GM18505 (cell line): ENCODE data around the gene MYMK.

Experiments
- ATAC-seq: cut with Tn5 transposase; IDR thresholded peaks from one replicate; pipeline ENCODE4 v1.9.1; 2021; ENCODE audit not compliant: unreplicated experiment
- POLR2A ChIP-seq: IDR thresholded peaks from 4 replicates; pipeline ENCODE4 v1.6.1; 2011; ENCODE audit warnings: borderline replicate concordance; ENCODE audit not compliant: insufficient read depth, insufficient read length; ENCODE audit errors: extremely low read depth

The MYMK gene

DNA sequence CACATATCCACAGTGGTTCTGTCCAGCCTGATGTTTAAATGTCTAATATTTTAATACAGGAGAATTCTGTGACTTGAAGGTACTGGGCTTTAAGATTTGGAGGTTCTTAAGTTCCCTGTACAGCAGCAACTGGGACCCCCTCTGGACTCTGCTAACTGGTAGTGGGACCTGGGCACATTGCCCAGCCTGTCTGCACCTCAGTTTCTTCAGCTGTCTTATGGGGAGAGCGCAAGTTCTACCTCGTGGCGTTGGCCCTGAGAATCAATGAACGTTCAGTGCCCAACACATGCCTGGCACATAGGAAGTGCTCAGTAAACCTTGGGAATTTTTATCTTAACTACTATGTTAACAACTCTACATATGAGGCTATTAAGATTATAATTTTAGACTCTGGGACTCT lies 47.3 kb downstream of the MYMK start:
- no peak for ATAC-seq
- no peak for TF ChIP-seq POLR2A

DNA sequence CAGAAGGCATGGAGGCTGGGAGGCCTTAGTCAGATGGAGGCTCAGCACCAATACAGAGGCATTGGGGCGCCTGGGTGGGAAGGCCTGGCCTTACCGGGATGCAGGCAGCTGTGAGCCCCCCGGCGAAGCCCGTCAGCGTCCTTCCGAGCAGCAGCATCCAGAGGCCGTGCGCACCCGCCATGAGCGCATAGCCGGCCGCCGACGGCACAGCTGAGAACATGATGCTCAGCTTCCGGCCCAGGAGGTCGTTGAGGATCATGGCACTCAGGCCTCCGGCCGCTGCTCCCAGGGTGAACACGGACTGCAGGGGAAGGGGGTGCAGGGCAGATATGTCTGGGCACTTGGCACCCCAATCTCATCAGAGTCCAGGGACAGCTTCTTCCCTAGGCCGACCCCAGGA lies 47.8 kb downstream of the MYMK start:
- no peak for ATAC-seq
- TF ChIP-seq POLR2A = no peak

DNA sequence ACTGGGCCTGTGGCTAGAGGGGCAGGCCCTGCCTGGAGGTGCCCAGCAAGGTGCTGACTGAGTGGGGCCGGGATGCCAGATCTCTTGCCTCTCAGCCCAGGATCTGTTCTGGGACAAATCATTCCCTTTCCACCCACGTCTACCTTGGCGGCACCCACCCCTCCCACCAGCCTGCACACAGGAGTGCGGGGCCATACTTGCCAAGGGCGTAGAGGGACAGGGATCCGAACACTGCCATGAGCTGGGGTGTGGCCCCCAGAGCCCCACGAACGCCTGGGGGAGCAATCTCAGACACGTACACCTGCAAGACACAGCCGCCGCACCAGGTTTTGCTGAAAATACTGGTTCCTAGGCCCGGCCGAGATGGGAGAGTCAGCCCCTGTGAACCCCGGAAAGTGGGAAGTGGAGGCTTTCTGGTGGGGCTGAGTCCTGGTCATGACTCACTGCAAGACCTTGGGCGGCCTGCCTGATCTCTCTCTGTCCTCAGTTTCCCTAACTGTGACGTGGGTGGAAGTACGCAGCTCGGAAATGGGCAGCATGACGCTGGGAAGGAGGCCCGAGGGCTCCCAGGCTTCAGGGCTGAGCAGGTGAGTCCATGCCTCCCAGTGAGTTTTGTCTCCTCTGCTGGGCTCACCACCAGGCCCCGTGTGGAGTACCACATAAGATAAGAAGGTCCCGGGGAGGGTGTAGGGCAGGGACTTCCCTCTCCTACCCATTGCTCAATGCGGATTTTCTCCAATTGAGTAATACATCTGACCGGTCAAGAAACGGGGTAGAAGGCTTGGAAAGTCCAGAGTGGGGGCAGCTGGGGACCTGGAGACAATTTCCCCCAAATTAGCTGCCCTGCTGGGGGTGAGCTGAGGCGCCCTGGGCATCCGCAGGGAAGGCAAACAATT lies 48.5 kb downstream of the MYMK start:
- no peak for TF ChIP-seq POLR2A
- ATAC-seq = no peak

DNA sequence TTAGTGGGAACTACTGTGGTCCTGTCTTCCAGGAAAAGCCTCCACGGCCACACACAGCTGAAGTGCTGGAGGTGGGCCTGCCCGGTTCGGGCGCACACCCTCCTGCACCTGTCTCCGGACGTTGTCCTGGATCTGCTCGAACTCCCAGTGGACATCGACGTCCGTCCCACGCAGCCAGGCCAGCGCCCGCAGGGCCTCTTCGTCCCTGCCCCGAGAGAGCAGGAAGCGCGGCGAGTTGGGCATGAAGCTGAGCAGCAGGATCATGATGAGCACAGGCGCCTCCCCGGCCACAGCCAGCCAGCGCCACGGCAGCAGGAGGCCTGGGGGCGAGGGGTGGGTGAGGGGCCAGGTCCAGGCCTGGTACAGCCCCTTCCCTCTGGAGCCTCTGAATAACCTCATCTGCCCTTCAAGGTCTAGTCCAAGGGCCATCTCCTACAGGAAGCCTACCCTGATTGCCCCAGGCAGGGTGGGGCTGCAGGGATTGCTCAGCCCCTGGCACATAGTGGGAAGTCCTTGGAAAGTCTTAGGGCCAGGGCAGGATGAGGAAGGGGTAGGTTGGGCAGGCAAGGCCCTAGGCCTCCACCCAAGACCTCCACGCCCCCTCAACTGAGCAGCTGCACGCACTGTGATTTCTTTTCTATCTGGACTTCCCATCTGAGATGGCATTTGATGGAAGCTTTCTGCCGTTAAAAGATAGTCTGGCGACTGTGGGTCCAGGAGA lies 49.3 kb downstream of the MYMK start:
- ATAC-seq = no peak
- no peak for TF ChIP-seq POLR2A

DNA sequence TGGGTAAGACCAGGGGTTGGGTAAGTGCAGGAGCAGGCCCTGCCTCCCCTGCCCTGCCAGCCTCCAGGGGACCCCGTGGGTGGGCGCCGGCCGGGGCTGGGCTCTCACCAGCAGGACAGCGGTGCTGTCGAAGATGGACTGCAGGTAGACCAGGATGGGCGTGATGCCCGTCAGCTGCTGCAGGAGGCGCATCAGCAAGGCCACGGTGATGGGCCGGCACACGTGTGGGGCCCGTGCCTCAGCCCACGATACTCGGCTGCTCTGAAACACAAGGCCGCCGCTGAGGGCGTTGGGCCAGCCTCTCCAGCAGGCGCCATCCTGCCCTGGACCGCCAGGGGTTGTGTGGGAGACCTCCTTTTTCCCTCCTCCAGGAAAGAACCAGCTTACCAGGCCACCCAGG lies 49.9 kb downstream of the MYMK start:
- TF ChIP-seq POLR2A = no peak

GRCh38 chr9:133474215-133474614 lies 50.5 kb downstream of the MYMK start:
- no peak for ATAC-seq
- no peak for TF ChIP-seq POLR2A

More for the DNA sequence above, 49.9 kb downstream of the MYMK start:
- no peak for ATAC-seq

DNA sequence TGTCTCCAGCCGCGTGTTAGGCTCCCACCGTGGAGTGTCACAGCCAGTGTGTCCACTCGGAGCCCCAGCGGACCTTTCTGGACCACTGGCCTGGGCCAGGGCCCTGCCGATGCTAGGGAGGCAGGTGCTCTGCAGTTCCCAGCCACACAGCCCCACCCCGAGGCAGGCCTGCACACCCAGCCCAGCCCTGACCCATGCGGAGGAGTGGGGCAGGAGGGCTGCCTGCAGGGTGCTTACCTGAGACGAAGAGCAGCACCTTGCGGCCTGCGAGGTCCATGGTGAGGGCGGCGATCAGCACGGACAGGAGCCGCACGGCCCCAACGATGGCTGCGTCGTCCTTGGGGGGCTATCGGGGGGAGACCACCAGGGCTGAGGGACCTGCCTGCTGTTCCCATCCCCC lies 51.0 kb downstream of the MYMK start:
- no peak for ATAC-seq
- TF ChIP-seq POLR2A = no peak

DNA sequence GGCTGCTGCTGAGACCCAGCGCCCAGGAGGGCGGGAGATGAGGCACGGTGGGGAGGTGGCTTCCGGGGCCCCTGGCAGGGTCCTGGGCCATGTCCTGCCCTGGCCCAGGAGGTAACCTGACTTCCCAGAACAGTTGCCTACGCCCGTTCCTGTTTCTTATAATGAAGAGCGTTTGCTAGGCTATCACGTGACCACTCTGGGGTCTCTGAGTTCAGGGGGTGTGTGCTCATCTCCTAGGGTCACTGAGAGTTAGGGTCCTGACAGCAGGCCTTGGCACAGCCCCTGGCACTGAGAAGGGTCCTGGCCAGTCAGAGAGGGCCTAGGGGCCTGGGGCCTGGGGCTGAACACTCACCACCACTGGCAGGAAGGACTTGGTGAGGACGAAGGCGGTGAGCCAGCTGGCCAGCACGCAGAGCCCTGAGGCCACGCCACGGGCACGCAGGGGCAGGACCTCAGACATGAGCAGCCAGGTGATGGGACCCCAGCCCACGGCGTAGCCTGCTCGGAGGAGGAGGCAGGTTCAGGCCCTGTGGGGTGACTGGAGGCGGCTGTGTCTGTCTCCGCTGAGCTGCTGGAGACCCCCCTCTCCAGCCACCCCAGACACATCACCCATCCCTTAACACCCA lies 51.9 kb downstream of the MYMK start:
- no peak for TF ChIP-seq POLR2A
- no peak for ATAC-seq

DNA sequence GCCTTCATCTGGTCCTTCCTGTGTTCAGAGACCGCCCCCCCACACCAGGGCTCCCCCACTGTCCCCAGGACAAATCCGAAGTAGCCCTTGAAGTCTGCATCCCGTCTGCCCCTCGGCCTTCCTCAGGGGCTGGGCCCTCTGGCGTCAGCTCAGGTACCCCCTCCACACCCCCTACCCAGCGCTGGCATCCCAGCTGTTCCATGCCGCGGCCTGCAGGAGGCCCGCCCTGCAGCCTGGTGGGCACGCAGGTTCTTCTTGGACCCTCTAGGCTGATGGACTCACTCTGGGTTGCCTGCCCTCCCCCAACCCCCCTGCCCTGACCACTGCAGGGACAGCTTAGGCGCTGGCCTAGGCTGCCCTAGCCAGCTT lies 52.5 kb downstream of the MYMK start:
- ATAC-seq = no peak

DNA sequence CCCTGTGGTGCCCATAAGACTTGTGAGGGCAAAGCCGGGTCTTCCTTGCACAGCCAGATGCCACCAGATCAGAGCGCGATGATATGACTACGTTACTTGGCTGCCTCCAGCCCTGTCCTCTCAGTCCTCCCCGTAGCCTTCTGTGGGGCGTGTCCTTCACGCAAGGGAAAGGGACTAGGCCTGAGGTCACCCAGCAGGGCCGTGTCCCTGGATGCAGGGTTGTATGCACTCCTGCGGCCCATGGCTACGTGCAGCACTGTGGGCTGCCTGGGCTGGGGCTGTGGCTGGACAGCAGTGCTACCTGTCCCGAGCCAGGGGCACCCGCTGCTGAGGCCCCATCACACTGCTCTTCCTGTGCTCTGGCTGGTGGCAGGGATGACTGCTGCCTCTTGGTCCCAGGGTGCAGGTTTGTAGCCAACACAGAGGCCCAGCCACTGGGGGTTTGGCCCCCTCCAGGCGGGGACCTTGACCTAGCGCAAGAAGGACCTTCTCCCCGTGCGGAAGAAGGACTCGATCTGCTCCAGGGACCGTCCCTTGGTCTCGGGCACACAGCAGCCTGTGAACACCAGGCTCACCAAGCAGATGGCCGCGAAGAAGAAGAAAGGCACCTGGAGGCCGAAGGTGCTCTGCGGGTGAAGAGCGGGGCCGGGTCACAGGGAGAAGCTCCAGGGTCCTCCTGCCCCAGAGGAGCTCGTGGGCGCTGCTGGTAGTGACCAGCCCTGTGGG lies 53.0 kb downstream of the MYMK start:
- TF ChIP-seq POLR2A = no peak
- no peak for ATAC-seq

More for the DNA sequence above, 52.5 kb downstream of the MYMK start:
- TF ChIP-seq POLR2A = no peak

DNA sequence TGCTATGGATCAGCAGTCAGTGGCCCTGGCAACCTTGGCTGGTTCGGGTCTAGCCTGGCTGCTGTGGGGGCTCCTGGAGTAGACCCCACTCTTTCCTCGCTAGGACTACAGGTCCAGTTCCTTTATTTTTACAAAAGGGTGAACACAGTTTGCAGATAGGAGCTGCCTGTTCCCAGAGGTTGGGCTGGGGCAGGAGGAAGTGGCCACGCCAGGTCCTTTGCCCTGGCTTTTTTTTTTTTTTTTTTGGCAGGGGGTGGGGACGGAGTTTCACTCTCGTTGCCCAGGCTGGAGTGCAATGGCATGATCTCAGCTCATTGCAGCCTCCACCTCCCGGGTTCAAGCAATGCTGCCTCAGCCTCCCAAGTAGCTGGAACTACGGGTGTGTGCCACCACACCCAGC lies 53.8 kb downstream of the MYMK start:
- TF ChIP-seq POLR2A = no peak
- ATAC-seq = no peak

- no peak for ATAC-seq
- peak; percentile 42 for TF ChIP-seq POLR2A
Observed at GRCh38 chr9:133470427-133470924, 54.3 kb downstream of the MYMK start.
